Breast epithelium (tissue), 3 donors: Measurements from ENCODE around the gene KIR2DL3.
"Not testable (repeated sequence)": the region's sequence is repeated elsewhere in the genome, so short reads cannot be mapped to it uniquely, and the experiment has no call there.

Experiments used
- POLR2A ChIP-seq: fragments of 450-650 bp; IDR thresholded peaks from one replicate; pipeline ENCODE4 v1.6.1; 2016; ENCODE audit warnings: antibody characterized with exemption, mild to moderate bottlenecking, moderate library complexity
- TF ChIP-seq, protein P1 (sequence below), 3 donors: fragments of 450-650 bp; IDR thresholded peaks; one replicate each; pipeline ENCODE4 v1.5.1; 2016 to 2017; ENCODE audit warnings: antibody characterized with exemption in 3 of 3, mild to moderate bottlenecking in 3 of 3, moderate library complexity in 3 of 3

DNA sequence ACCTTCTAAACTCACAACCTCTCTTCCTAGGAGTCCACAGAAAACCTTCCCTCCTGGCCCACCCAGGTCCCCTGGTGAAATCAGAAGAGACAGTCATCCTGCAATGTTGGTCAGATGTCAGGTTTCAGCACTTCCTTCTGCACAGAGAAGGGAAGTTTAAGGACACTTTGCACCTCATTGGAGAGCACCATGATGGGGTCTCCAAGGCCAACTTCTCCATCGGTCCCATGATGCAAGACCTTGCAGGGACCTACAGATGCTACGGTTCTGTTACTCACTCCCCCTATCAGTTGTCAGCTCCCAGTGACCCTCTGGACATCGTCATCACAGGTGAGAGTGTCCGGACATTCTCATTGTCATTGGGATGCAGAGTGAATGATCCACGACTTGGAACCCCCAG, 3.6 kb downstream of the KIR2DL3 start:
- not testable (repeated sequence) for TF ChIP-seq POLR2A
- TF ChIP-seq, protein P1, sequence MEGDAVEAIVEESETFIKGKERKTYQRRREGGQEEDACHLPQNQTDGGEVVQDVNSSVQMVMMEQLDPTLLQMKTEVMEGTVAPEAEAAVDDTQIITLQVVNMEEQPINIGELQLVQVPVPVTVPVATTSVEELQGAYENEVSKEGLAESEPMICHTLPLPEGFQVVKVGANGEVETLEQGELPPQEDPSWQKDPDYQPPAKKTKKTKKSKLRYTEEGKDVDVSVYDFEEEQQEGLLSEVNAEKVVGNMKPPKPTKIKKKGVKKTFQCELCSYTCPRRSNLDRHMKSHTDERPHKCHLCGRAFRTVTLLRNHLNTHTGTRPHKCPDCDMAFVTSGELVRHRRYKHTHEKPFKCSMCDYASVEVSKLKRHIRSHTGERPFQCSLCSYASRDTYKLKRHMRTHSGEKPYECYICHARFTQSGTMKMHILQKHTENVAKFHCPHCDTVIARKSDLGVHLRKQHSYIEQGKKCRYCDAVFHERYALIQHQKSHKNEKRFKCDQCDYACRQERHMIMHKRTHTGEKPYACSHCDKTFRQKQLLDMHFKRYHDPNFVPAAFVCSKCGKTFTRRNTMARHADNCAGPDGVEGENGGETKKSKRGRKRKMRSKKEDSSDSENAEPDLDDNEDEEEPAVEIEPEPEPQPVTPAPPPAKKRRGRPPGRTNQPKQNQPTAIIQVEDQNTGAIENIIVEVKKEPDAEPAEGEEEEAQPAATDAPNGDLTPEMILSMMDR (IDR thresholded peaks at IDR 0.05), result not testable (repeated sequence)
